ENCODE results near the gene INCA1.
A peak's percentile ranks its signal among the peaks of the same experiment; 100 is the strongest.

INCA1 gene

GRCh38 chr17:4945176-4945943 is 52.0 kb downstream of the INCA1 start:
- peak; percentile 95 for DNase-seq (ENCODE audit: low read depth)
- no peak for TF ChIP-seq CTCF (IDR thresholded peaks at IDR 0.05; ENCODE audit: insufficient read depth, low read depth, low read length, missing control alignments)
- H3K4me3 ChIP-seq (ENCODE audit: low read length), result peak overlapping the region; percentile 9

GRCh38 chr17:4944554-4945175 is 52.7 kb downstream of the INCA1 start:
- no peak for DNase-seq (ENCODE audit: low read depth)
- TF ChIP-seq CTCF (IDR thresholded peaks at IDR 0.05; ENCODE audit: insufficient read depth, low read depth, low read length, missing control alignments), result no peak
- no peak overlapping the region for H3K4me3 ChIP-seq (ENCODE audit: low read length)

GRCh38 chr17:4944163-4944553 is 53.2 kb downstream of the INCA1 start:
- TF ChIP-seq CTCF (IDR thresholded peaks at IDR 0.05; ENCODE audit: insufficient read depth, low read depth, low read length, missing control alignments), result no peak
- no peak for DNase-seq (ENCODE audit: low read depth)
- no peak overlapping the region for H3K4me3 ChIP-seq (ENCODE audit: low read length)

- no peak for TF ChIP-seq CTCF (IDR thresholded peaks at IDR 0.05; ENCODE audit: insufficient read depth, low read depth, low read length, missing control alignments)
- no peak overlapping the region for H3K4me3 ChIP-seq (ENCODE audit: low read length)
- DNase-seq (ENCODE audit: low read depth), result no peak
Observed at GRCh38 chr17:4942760-4943508, 54.4 kb downstream of the INCA1 start.

GRCh38 chr17:4941319-4941610 is 56.1 kb downstream of the INCA1 start:
- peak overlapping the region; percentile 96 for H3K4me3 ChIP-seq (ENCODE audit: low read length)
- DNase-seq (ENCODE audit: low read depth), result no peak
- TF ChIP-seq CTCF (IDR thresholded peaks at IDR 0.05; ENCODE audit: insufficient read depth, low read depth, low read length, missing control alignments), result no peak

GRCh38 chr17:4940555-4941318 is 56.6 kb downstream of the INCA1 start:
- peak; percentile 90 for DNase-seq (ENCODE audit: low read depth)
- TF ChIP-seq CTCF (IDR thresholded peaks at IDR 0.05; ENCODE audit: insufficient read depth, low read depth, low read length, missing control alignments), result no peak
- H3K4me3 ChIP-seq (ENCODE audit: low read length), result peak overlapping the region; percentile 96
